Right atrium auricular region (tissue), 2 donors: Measurements from ENCODE around the gene MALRD1. TPM values are rescaled to one million over a fixed set of nuclear protein-coding genes. Genes with fewer than 3 reads are reported as not detected.

Experiments
- DNase-seq: peaks from one replicate; pipeline ENCODE4 v3.0.0-alpha.2; 2019; ENCODE audit warnings: low spot score
- H3K27ac ChIP-seq, 2 donors: fragments of 200-600 bp; sonication (generic); 1 replicate in 1 of 2; 2 replicates in 1 of 2; pipeline ENCODE4 v1.5.1; 2016 to 2019
- H3K27me3 ChIP-seq, 2 donors: fragments of 200-600 bp; sonication (generic); one replicate each; pipeline versions ENCODE4 v1.5.1 to v1.6.0; 2017 to 2019
- H3K36me3 ChIP-seq: fragments of 200-600 bp; sonication (generic); one replicate; pipeline ENCODE4 v1.5.1; 2016
- H3K4me1 ChIP-seq, 2 donors: fragments of 200-600 bp; sonication (generic); one replicate each; pipeline versions ENCODE4 v1.5.1 to v1.6.0; 2017 to 2019
- H3K4me3 ChIP-seq, 2 donors: fragments of 200-600 bp; sonication (generic); 1 replicate in 1 of 2; 2 replicates in 1 of 2; pipeline ENCODE4 v1.5.1; 2017 to 2019; ENCODE audit warnings: mild to moderate bottlenecking in 1 of 2, moderate library complexity in 1 of 2
- H3K9me3 ChIP-seq, 2 donors: fragments of 200-600 bp; sonication (generic); one replicate each; pipeline ENCODE4 v1.5.1; 2019
- CTCF ChIP-seq, 2 donors: fragments of 200-600 bp; sonication (generic); IDR thresholded peaks; one replicate each; pipeline ENCODE4 v1.5.1; 2019; ENCODE audit warnings: antibody characterized with exemption in 2 of 2
- total RNA-seq, 2 donors: library from RNA; depleted of rRNA; stranded (reverse); fragments of >200 nt; gene quantifications; one replicate each; pipeline ENCODE4 v1.1.0, GENCODE V29; 2016

The MALRD1 gene
- total RNA-seq, 2 donors from 2014 or later, result 0.71 to 1.3 TPM

GRCh38 chr10:19588608-19589007, 540.0 kb downstream of the MALRD1 start:
- H3K4me1 ChIP-seq, result no peaks in the 10 kb centered on the region
- no peak for TF ChIP-seq CTCF (IDR thresholded peaks at IDR 0.05)
- no peak overlapping the region for H3K27ac ChIP-seq

GRCh38 chr10:19592276-19592675, 543.7 kb downstream of the MALRD1 start:
- Histone ChIP-seq H3K9me3 (no peaks in the 10 kb centered on the region), H3K4me1 (no peaks in the 10 kb centered on the region), H3K36me3 (no peaks in the 10 kb centered on the region), H3K27ac (no peak overlapping the region), H3K27me3 (no peaks in the 10 kb centered on the region), H3K4me3 (no peak overlapping the region)
- DNase-seq, result no peak
- no peak for TF ChIP-seq CTCF (IDR thresholded peaks at IDR 0.05)

More at GRCh38 chr10:19588608-19589007, 540.0 kb downstream of the MALRD1 start:
- Histone ChIP-seq H3K9me3 (peaks cover 0 to 5% of the 10 kb centered on the region in 2 donors), H3K27me3 (no peaks in the 10 kb centered on the region), H3K4me3 (no peak overlapping the region), H3K36me3 (no peaks in the 10 kb centered on the region)
- DNase-seq, result no peak

- no peak overlapping the region for H3K27ac ChIP-seq
- H3K4me3 ChIP-seq, result no peak overlapping the region
- H3K36me3 ChIP-seq, result no peaks in the 10 kb centered on the region
- H3K27me3 ChIP-seq, result no peaks in the 10 kb centered on the region
- DNase-seq, result no peak
- TF ChIP-seq CTCF (IDR thresholded peaks at IDR 0.05), result no peak
- no peaks in the 10 kb centered on the region for H3K4me1 ChIP-seq
- no peaks in the 10 kb centered on the region for H3K9me3 ChIP-seq
Observed at GRCh38 chr10:19595212-19595845, 546.7 kb downstream of the MALRD1 start.

- Histone ChIP-seq H3K4me1 (no peaks in the 10 kb centered on the region), H3K9me3 (no peaks in the 10 kb centered on the region), H3K27me3 (no peaks in the 10 kb centered on the region), H3K36me3 (no peaks in the 10 kb centered on the region), H3K27ac (no peak overlapping the region), H3K4me3 (no peak overlapping the region)
- no peak for DNase-seq
- no peak for TF ChIP-seq CTCF (IDR thresholded peaks at IDR 0.05)
Observed at GRCh38 chr10:19605806-19606205, 557.2 kb downstream of the MALRD1 start.

GRCh38 chr10:19606968-19607367, 558.4 kb downstream of the MALRD1 start:
- Histone ChIP-seq H3K9me3 (no peaks in the 10 kb centered on the region), H3K4me1 (no peaks in the 10 kb centered on the region), H3K4me3 (no peak overlapping the region), H3K27me3 (no peaks in the 10 kb centered on the region), H3K36me3 (no peaks in the 10 kb centered on the region), H3K27ac (no peak overlapping the region)
- TF ChIP-seq CTCF (IDR thresholded peaks at IDR 0.05), result no peak
- no peak for DNase-seq

GRCh38 chr10:19611775-19612174, 563.2 kb downstream of the MALRD1 start:
- Histone ChIP-seq H3K36me3 (no peaks in the 10 kb centered on the region), H3K4me1 (no peaks in the 10 kb centered on the region), H3K27me3 (no peaks in the 10 kb centered on the region), H3K27ac (no peak overlapping the region), H3K9me3 (no peaks in the 10 kb centered on the region), H3K4me3 (no peak overlapping the region)
- no peak for DNase-seq
- TF ChIP-seq CTCF (IDR thresholded peaks at IDR 0.05), result no peak
